ENCODE data around the gene HOXA6.

The HOXA6 gene

DNA sequence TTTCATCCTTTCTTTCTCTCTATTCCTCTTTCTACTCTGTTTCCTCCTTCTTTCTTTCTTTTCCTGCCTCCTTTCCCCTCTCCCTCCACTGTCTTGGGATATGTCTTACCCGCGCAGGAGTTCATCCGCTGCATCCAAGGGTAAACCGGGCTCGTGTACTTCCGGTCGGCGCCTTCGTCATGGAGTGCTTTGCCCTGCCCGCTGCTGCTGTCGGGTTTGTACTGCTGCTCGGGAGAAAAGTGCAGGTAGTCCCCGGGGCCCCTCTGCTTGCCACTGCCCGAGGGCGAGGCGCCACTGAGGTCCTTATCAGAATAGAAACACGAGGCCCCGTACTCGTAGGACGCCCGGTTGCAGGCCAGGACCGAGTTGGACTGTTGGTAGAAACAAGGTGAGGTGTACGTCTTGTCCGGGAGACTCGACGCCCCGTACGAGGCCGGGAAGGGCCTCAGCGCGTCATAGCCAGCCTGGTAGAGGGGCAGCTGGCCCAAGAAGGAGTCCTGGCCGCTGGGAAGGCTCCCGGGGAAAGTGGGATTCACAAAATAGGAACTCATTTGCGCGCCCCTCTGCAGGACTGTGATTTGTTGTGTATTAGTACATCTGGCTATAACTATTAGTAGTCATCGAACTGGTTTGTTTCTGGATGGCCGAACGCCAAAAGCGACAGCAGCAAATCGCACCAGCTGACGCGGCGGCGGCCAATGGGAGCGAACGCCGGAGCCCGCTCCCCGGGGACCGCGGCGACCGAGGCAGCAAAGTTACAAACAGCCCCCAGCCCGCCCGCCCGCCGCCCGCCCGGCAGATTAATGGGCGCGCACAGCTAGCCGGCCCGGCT, at the start of gene HOXA6:
Gene HOXA6, minus strand, starts transcription at position 576 of the 832 bp plus-strand sequence. Its CDS starts 25 bp downstream, at position 551.
- H4K20me1 ChIP-seq = peaks cover 18% of the 10 kb centered on the region
- no peak for TF ChIP-seq Cebpa-rat (IDR thresholded peaks at IDR 0.05)
- H3K9ac ChIP-seq = no peak within 1 kb of the TSS
- H3K4me2 ChIP-seq = no peak within 1 kb of the TSS
- peaks cover 20% of the 10 kb centered on the region for H3K36me3 ChIP-seq
- peak within 1 kb of the TSS; percentile 25; the same call in 1 of the 2 replicates for H3K4me3 ChIP-seq
- H3K9me3 ChIP-seq = peaks cover 66% of the 10 kb centered on the region
- peaks cover 100% of the 10 kb centered on the region for H3K27me3 ChIP-seq
- H3K4me1 ChIP-seq = peaks cover 21% of the 10 kb centered on the region
- H3K27ac ChIP-seq = no peak within 1 kb of the TSS

- Histone ChIP-seq H3K27me3 (peaks cover 100% of the 10 kb centered on the region), H3K4me3 (no peak overlapping the region), H3K9ac (no peak overlapping the region), H3K4me2 (no peak overlapping the region), H3K9me3 (no peaks in the 10 kb centered on the region; the same call in 1 of the 2 replicates), H3K36me3 (no peaks in the 10 kb centered on the region), H3K4me1 (peaks cover 25% of the 10 kb centered on the region), H3K27ac (no peak overlapping the region), H4K20me1 (peaks cover 97% of the 10 kb centered on the region)
- TF ChIP-seq Cebpa-rat (IDR thresholded peaks at IDR 0.05) = no peak
These were observed 48.8 kb upstream of the HOXA6 start for GRCh38 chr7:27196287-27196767.

GRCh38 chr7:27194686-27195379, 47.3 kb upstream of the HOXA6 start:
- TF ChIP-seq Cebpa-rat (IDR thresholded peaks at IDR 0.05) = no peak
- no peaks in the 10 kb centered on the region; the same call in 1 of the 2 replicates for H3K9me3 ChIP-seq
- H4K20me1 ChIP-seq = peaks cover 97% of the 10 kb centered on the region
- no peak overlapping the region for H3K27ac ChIP-seq
- peaks cover 100% of the 10 kb centered on the region for H3K27me3 ChIP-seq
- no peaks in the 10 kb centered on the region for H3K36me3 ChIP-seq
- peaks cover 10% of the 10 kb centered on the region for H3K4me1 ChIP-seq
- no peak overlapping the region for H3K4me3 ChIP-seq
- H3K4me2 ChIP-seq = no peak overlapping the region
- H3K9ac ChIP-seq = no peak overlapping the region

DNA sequence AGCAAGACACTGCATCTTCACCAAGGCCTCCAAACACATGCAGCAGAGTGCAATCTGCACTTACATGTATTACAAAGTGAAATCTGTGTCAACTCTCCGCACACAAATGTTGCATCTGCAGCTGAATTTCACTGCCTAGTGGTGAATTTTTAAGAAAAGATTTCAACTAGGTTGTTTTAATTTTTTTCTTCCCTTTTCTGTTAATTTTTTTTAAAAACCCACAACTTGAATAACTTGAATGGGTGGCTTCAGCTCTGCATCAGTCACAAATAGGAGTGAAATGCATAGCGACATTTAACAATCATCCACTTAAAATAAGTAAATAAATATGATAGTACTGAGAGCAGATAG, 46.4 kb upstream of the HOXA6 start:
- Histone ChIP-seq H3K9ac (no peak overlapping the region), H3K36me3 (no peaks in the 10 kb centered on the region), H4K20me1 (peaks cover 97% of the 10 kb centered on the region), H3K4me1 (peaks cover 2% of the 10 kb centered on the region), H3K27ac (no peak overlapping the region), H3K4me2 (no peak overlapping the region), H3K4me3 (no peak overlapping the region), H3K27me3 (peaks cover 100% of the 10 kb centered on the region), H3K9me3 (no peaks in the 10 kb centered on the region; the same call in 1 of the 2 replicates)
- no peak for TF ChIP-seq Cebpa-rat (IDR thresholded peaks at IDR 0.05)

DNA sequence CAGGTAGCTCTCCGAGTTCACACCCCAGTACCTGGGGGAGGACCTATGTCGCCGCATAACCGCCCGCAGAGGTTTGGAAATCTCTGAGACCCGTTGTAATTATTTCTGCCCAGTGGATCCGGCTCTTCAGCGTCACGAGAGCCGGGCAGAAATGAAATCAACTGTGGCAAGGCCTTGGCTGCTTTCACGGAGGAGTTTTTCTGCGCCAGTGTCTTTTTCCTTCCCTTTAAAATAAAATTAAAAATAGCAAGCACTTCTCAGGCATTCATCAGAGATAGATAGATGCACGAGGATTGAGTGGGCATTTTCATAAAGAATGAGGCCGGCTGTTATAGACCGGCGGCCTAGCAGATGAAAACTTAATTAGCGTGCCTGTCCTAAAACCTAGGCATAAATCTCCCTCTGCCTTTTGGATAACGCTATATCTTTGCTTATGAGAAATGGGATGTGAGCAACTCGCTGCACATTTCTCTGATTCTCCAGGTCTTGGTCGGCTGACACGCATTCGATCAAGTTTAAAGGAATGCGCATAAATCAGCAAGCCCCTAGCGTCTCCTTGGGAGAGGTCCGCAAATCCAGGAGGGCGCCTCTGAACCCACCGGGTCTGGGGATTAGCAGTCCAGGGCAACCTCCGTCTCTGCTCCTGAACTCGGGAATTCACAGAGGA, 45.9 kb upstream of the HOXA6 start:
- no peaks in the 10 kb centered on the region; the same call in 1 of the 2 replicates for H3K9me3 ChIP-seq
- peaks cover 100% of the 10 kb centered on the region for H3K27me3 ChIP-seq
- no peaks in the 10 kb centered on the region for H3K4me1 ChIP-seq
- H3K4me3 ChIP-seq = no peak overlapping the region
- H3K4me2 ChIP-seq = no peak overlapping the region
- H3K27ac ChIP-seq = no peak overlapping the region
- no peak overlapping the region for H3K9ac ChIP-seq
- no peaks in the 10 kb centered on the region for H3K36me3 ChIP-seq
- no peak for TF ChIP-seq Cebpa-rat (IDR thresholded peaks at IDR 0.05)
- H4K20me1 ChIP-seq = peaks cover 97% of the 10 kb centered on the region

DNA sequence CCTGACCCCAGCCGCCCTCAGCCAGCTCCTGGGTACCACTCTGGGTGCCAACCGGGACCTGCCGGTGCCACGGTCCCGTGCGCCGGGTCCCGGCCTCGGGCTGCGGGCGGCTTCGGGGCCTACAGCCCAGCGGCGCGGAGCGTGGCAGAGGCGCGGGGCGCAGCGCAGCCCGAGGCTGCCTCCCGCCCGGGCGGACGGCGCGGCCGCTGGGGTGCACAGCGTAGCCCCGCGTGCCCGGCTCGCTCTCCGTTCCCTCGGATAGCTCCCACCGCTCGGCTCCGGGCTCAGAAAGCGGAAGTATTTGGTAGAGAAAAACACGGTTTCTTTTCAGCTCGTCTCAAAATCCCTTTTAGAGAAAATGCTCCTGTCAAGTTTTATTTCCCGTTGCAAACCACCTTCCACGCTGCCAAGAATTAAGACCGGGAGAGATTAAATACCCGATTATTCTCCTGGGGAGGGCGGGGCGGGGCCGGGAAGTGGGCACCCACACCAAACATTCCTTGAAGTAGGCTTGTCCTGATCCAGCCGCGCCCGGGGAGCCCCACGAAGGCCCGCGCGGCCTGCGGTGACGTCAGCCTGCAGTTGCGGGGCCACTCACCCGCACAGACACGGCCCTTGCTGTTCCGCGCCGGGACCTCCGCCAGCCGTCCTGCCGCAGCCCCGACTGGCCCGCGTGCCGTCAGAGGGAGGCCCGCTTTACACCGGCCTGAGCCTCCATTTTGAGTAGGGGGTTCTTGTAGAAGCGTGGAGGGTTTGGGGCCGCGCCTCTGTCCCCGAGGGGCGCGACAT, 45.2 kb upstream of the HOXA6 start:
- peaks cover 97% of the 10 kb centered on the region for H4K20me1 ChIP-seq
- no peak for TF ChIP-seq Cebpa-rat (IDR thresholded peaks at IDR 0.05)
- H3K4me2 ChIP-seq = no peak overlapping the region
- H3K9me3 ChIP-seq = no peaks in the 10 kb centered on the region; the same call in 1 of the 2 replicates
- H3K27ac ChIP-seq = no peak overlapping the region
- H3K4me3 ChIP-seq = no peak overlapping the region
- no peak overlapping the region for H3K9ac ChIP-seq
- peaks cover 100% of the 10 kb centered on the region for H3K27me3 ChIP-seq
- H3K36me3 ChIP-seq = no peaks in the 10 kb centered on the region
- no peaks in the 10 kb centered on the region for H3K4me1 ChIP-seq

GRCh38 chr7:27191833-27192545, 44.4 kb upstream of the HOXA6 start:
- TF ChIP-seq Cebpa-rat (IDR thresholded peaks at IDR 0.05) = no peak
- no peaks in the 10 kb centered on the region; the same call in 1 of the 2 replicates for H3K9me3 ChIP-seq
- H3K27ac ChIP-seq = no peak overlapping the region
- peaks cover 100% of the 10 kb centered on the region for H3K27me3 ChIP-seq
- H3K4me1 ChIP-seq = no peaks in the 10 kb centered on the region
- H3K4me2 ChIP-seq = no peak overlapping the region
- no peak overlapping the region for H3K4me3 ChIP-seq
- peaks cover 97% of the 10 kb centered on the region for H4K20me1 ChIP-seq
- H3K36me3 ChIP-seq = no peaks in the 10 kb centered on the region
- no peak overlapping the region for H3K9ac ChIP-seq

DNA sequence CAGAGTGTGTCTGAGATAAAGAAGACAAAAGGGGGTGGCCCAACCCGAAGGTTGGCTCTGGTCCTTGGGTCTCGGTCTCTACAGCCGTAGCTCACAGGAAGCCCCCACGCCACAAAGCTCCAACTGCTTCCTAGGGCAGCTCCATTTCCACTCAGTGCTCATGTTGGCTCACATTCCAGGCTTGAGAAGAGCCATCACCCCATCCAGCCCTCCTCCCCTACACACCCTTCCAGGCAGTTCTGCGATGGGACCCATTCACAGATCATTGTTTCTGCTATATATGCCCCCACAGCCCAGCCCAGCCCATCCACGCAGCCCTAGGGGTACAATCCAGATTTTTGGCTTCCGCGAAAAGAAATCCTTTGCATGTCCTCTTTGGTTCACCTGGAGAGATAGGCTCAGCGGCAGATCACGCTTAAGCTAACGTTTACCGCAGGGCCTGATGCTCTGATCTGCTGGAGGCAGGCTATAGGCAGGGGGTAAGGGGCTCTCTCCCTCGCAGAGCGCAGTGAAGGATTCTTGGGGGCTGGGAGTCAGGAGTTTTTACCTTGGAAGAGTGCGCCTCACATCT, 43.7 kb upstream of the HOXA6 start:
- Histone ChIP-seq H3K9me3 (no peaks in the 10 kb centered on the region; the same call in 1 of the 2 replicates), H3K4me2 (no peak overlapping the region), H3K36me3 (no peaks in the 10 kb centered on the region), H3K4me1 (no peaks in the 10 kb centered on the region), H3K9ac (no peak overlapping the region), H4K20me1 (peaks cover 97% of the 10 kb centered on the region), H3K27ac (no peak overlapping the region), H3K4me3 (no peak overlapping the region), H3K27me3 (peaks cover 100% of the 10 kb centered on the region)
- TF ChIP-seq Cebpa-rat (IDR thresholded peaks at IDR 0.05) = no peak

All from BLaER1 (cell line).